Sigmoid colon (tissue), 7 donors: ENCODE data around the gene LRRC19. TPM values are rescaled to one million over a fixed set of nuclear protein-coding genes. Genes with fewer than 3 reads are reported as not detected.

Experiments used
- DNase-seq: peaks from one replicate; pipeline ENCODE4 v3.0.0-alpha.2; 2019
- H3K27ac ChIP-seq, 4 donors: fragments of 200-600 bp; sonication (generic); one replicate each; pipeline ENCODE4 v1.5.1; 2016 to 2019; ENCODE audit warnings: mild to moderate bottlenecking in 1 of 4
- H3K27me3 ChIP-seq, 3 donors: fragments of 200-600 bp; sonication (generic); one replicate each; pipeline ENCODE4 v1.5.1; 2019; ENCODE audit warnings: mild to moderate bottlenecking in 1 of 3
- H3K36me3 ChIP-seq, 4 donors: fragments of 200-600 bp; sonication (generic); one replicate each; pipeline ENCODE4 v1.5.1; 2016 to 2019
- H3K4me1 ChIP-seq, 4 donors: fragments of 200-600 bp; sonication (generic); one replicate each; pipeline ENCODE4 v1.5.1; 2017 to 2019
- H3K4me3 ChIP-seq, 4 donors: fragments of 200-600 bp; sonication (generic); one replicate each; pipeline ENCODE4 v1.5.1; 2017 to 2019; ENCODE audit warnings: mild to moderate bottlenecking in 2 of 4, moderate library complexity in 1 of 4
- H3K9me3 ChIP-seq, 4 donors: fragments of 200-600 bp in 3 of 4; sonication (generic) in 3 of 4; one replicate each; pipeline versions ENCODE4 v1.5.1 to v1.6.1; 2013 to 2019
- CTCF ChIP-seq, 4 experiments: fragments of 450-650 bp in 3 of 4; fragments of 200-600 bp in 1 of 4; IDR thresholded peaks; one replicate each; pipeline ENCODE4 v1.5.1; 2016 to 2019; ENCODE audit warnings: antibody characterized with exemption in 4 of 4, mild to moderate bottlenecking in 3 of 4, moderate library complexity in 2 of 4
- EP300 ChIP-seq, 4 donors: sonication (generic); formaldehyde crosslinking; IDR thresholded peaks; one replicate each; pipeline ENCODE4 v1.6.1; 2017; ENCODE audit warnings: antibody characterized with exemption in 4 of 4
- POLR2A ChIP-seq, 2 donors: fragments of 450-650 bp; IDR thresholded peaks; one replicate each; pipeline ENCODE4 v1.6.1; 2016; ENCODE audit warnings: antibody characterized with exemption in 2 of 2, mild to moderate bottlenecking in 2 of 2, moderate library complexity in 2 of 2
- POLR2AphosphoS5 ChIP-seq, 4 donors: sonication (generic); formaldehyde crosslinking; IDR thresholded peaks; one replicate each; pipeline ENCODE4 v1.6.1; 2017; ENCODE audit warnings: antibody characterized with exemption in 4 of 4
- WGBS, 2 donors: extraction: QIAGEN DNeasy Blood & Tissue Kit; methylation state at CpG; one replicate each; pipeline ENCODE4 v1.1.7; 2013; 5-methylcytosine and 5-hydroxymethylcytosine counted together
- intact Hi-C: fragments of 100-400 bp; cut with DNase I; formaldehyde crosslinking; loops from one replicate; pipeline ENCODE4 v1.15.1; 2023
- polyA plus RNA-seq, 3 donors: library from polyadenylated mRNA; stranded (reverse); fragments of 200-250 nt; gene quantifications; one replicate each; pipeline ENCODE4 v1.2.3, GENCODE V29; 2013
- total RNA-seq, 4 donors: library from RNA; depleted of rRNA; stranded (reverse); fragments of >200 nt; gene quantifications; one replicate each; pipeline ENCODE4 v1.1.0, GENCODE V29; 2016
- donor health status: healthy with polysubstance abuse.
- donor health status: Bipolar disorder and iron deficiency.
- donor health status: healthy.

Gene LRRC19
- total and polyA plus RNA-seq, 7 donors, result 0.83 to 25.9 (median 15.4) TPM; not detected in 3

GRCh38 chr9:27033815-27034403, 28.4 kb upstream of the LRRC19 start:
- intact Hi-C loops, result loop anchor here (1.0 to 10.0 kb wide), 2 partner anchors 242 to 511 kb away; no protein-coding TSS in a partner anchor
- H3K4me3 ChIP-seq, result no peak overlapping the region
- H3K4me1 ChIP-seq, result no peaks in the 10 kb centered on the region
- H3K36me3 ChIP-seq, result peaks cover 0 to 21% (median 0%) of the 10 kb centered on the region in 4 donors
- 3 to 12% methylated on average over 4 of the region's 4 CpGs for WGBS, 2 donors
- H3K27me3 ChIP-seq, result no peaks in the 10 kb centered on the region
- peak; percentile 49 to 80 (median 71) for TF ChIP-seq CTCF (IDR thresholded peaks at IDR 0.05)
- TF ChIP-seq POLR2A (IDR thresholded peaks at IDR 0.05), result no peak
- no peak for TF ChIP-seq EP300 (IDR thresholded peaks at IDR 0.05)
- TF ChIP-seq POLR2AphosphoS5 (IDR thresholded peaks at IDR 0.05), result no peak
- peak; percentile 67 for DNase-seq
- H3K27ac ChIP-seq, result no peak overlapping the region
- H3K9me3 ChIP-seq, result no peaks in the 10 kb centered on the region

GRCh38 chr9:27029186-27029585, 23.7 kb upstream of the LRRC19 start:
- no peak overlapping the region for H3K27ac ChIP-seq
- H3K36me3 ChIP-seq, result peaks cover 3 to 15% (median 4%) of the 10 kb centered on the region in 4 donors
- no peaks in the 10 kb centered on the region for H3K9me3 ChIP-seq
- H3K4me1 ChIP-seq, result no peaks in the 10 kb centered on the region
- no peaks in the 10 kb centered on the region for H3K27me3 ChIP-seq
- no peak for TF ChIP-seq POLR2A (IDR thresholded peaks at IDR 0.05)
- no peak for TF ChIP-seq POLR2AphosphoS5 (IDR thresholded peaks at IDR 0.05)
- TF ChIP-seq EP300 (IDR thresholded peaks at IDR 0.05), result no peak
- TF ChIP-seq CTCF (IDR thresholded peaks at IDR 0.05), result no peak
- 87 to 89% methylated on average over 7 of the region's 7 CpGs for WGBS, 2 donors
- intact Hi-C loops, result no loop called here
- H3K4me3 ChIP-seq, result no peak overlapping the region
- DNase-seq, result no peak

GRCh38 chr9:27022920-27023319, 17.4 kb upstream of the LRRC19 start:
- H3K4me3 ChIP-seq, result no peak overlapping the region
- WGBS, 2 donors, result 88 to 94% methylated on average over 5 of the region's 5 CpGs
- H3K27me3 ChIP-seq, result no peaks in the 10 kb centered on the region
- peaks cover 6 to 45% (median 8%) of the 10 kb centered on the region in 4 donors for H3K36me3 ChIP-seq
- TF ChIP-seq CTCF (IDR thresholded peaks at IDR 0.05) (no peak), POLR2A (IDR thresholded peaks at IDR 0.05) (no peak), EP300 (IDR thresholded peaks at IDR 0.05) (no peak), POLR2AphosphoS5 (IDR thresholded peaks at IDR 0.05) (no peak)
- no peak overlapping the region for H3K27ac ChIP-seq
- DNase-seq, result no peak
- intact Hi-C loops, result no loop called here
- H3K4me1 ChIP-seq, result no peaks in the 10 kb centered on the region
- no peaks in the 10 kb centered on the region for H3K9me3 ChIP-seq

DNA sequence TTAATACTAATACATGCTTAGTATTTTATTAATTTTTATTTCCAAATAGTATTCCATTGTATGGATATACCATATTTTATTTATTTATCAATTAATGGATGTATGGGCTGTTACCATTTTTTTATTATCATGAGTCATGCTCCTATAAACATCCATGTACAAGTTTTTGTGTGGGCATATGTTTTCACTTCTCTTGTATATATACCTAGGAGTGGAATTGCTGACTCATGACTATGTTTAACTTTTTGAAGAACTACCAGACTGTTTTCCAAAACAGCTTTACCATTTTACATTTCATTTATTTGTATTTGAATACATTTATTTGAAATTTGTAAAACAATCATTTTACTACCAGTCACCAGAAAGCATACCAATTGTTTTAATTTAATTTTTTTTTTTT, 14.1 kb upstream of the LRRC19 start:
- TF ChIP-seq CTCF (IDR thresholded peaks at IDR 0.05) (no peak), POLR2A (IDR thresholded peaks at IDR 0.05) (no peak), POLR2AphosphoS5 (IDR thresholded peaks at IDR 0.05) (no peak), EP300 (IDR thresholded peaks at IDR 0.05) (no peak)
- no peak for DNase-seq
- H3K27me3 ChIP-seq, result no peaks in the 10 kb centered on the region
- H3K4me3 ChIP-seq, result no peak overlapping the region
- H3K27ac ChIP-seq, result no peak overlapping the region
- H3K36me3 ChIP-seq, result peaks cover 6 to 70% (median 12%) of the 10 kb centered on the region in 4 donors
- intact Hi-C loops, result no loop called here
- H3K4me1 ChIP-seq, result no peaks in the 10 kb centered on the region
- no peaks in the 10 kb centered on the region for H3K9me3 ChIP-seq
